B cell (primary cell): ENCODE measurements around the gene ARHGDIB. TPM values are rescaled to one million over a fixed set of nuclear protein-coding genes. Genes with fewer than 3 reads are reported as not detected.
A peak's percentile ranks its signal among the peaks of the same experiment; 100 is the strongest.

Source experiments
- ATAC-seq: fragments of 200-7000 bp; cut with Tn5 transposase; one replicate; pipeline ENCODE4 v1.10.0; 2021; ENCODE audit warnings: low read depth, mild to moderate bottlenecking, moderate number of reproducible peaks, moderate library complexity
- CTCF ChIA-PET: fragments of 350-600 bp; sonication (Branson Sonifier 250); formaldehyde crosslinking; loops from one replicate; lab custom pipeline; 2021; ENCODE audit warnings: antibody characterized with exemption, inconsistent platforms; lab: Charles Lee
- POLR2A ChIA-PET: fragments of 350-600 bp; sonication (Branson Sonifier 250); formaldehyde crosslinking; loops from one replicate; lab custom pipeline; 2021; ENCODE audit warnings: antibody characterized with exemption; lab: Charles Lee
- DNase-seq: peaks from one replicate; pipeline ENCODE4 v3.0.0; 2013
- H2AFZ ChIP-seq: 2 replicates; pipeline ENCODE4 v1.6.1; 2012; ENCODE audit warnings: mild to moderate bottlenecking, low read depth, low read length; ENCODE audit not compliant: insufficient read depth, poor library complexity, severe bottlenecking
- H3K27ac ChIP-seq, 2 donors: 1 replicate in 1 of 2; 2 replicates in 1 of 2; pipeline ENCODE4 v1.5.1; 2012 to 2013; ENCODE audit warnings: low read length in 2 of 2, mild to moderate bottlenecking in 2 of 2, moderate library complexity in 1 of 2
- H3K27me3 ChIP-seq, 4 experiments: fragments of 200-600 bp in 1 of 4; sonication (generic) in 1 of 4; replicated peaks in 1 of 4; 1 replicate in 2 of 4; 2 replicates in 2 of 4; pipeline versions ENCODE4 v1.6.1 to v1.7.0; 2013 to 2016; ENCODE audit warnings: low read length in 3 of 4, mild to moderate bottlenecking in 2 of 4, mixed read lengths in 1 of 4, moderate library complexity in 1 of 4; ENCODE audit not compliant: insufficient read depth in 4 of 4, control insufficient read depth in 3 of 4; ENCODE audit errors: control extremely low read depth in 1 of 4
- H3K36me3 ChIP-seq, 2 experiments: replicated peaks in 1 of 2; 1 replicate in 1 of 2; 2 replicates in 1 of 2; pipeline versions ENCODE4 v1.6.1 to v1.7.1; 2013; ENCODE audit warnings: low read length in 1 of 2; ENCODE audit not compliant: insufficient read depth in 2 of 2, control insufficient read depth in 1 of 2; ENCODE audit errors: control extremely low read depth in 1 of 2, extremely low read depth in 1 of 2
- H3K4me1 ChIP-seq, 2 donors: fragments of 200-600 bp in 1 of 2; sonication (generic) in 1 of 2; 1 replicate in 1 of 2; 2 replicates in 1 of 2; pipeline versions ENCODE4 v1.5.1 to v1.6.1; 2013 to 2017; ENCODE audit warnings: low read length in 2 of 2; ENCODE audit not compliant: control insufficient read depth in 2 of 2, insufficient read depth in 2 of 2
- H3K4me2 ChIP-seq: replicated peaks from 2 replicates; pipeline ENCODE3; 2012; ENCODE audit warnings: mild to moderate bottlenecking, low read depth, low read length; ENCODE audit not compliant: poor library complexity, severe bottlenecking
- H3K4me3 ChIP-seq, 5 experiments: fragments of 200-600 bp in 1 of 5; sonication (generic) in 1 of 5; 1 replicate in 3 of 5; 2 replicates in 2 of 5; pipeline versions ENCODE4 v1.5.1 to v1.7.0; 2011 to 2016; ENCODE audit warnings: low read length in 4 of 5, mild to moderate bottlenecking in 4 of 5, low read depth in 2 of 5, control low read depth in 1 of 5, moderate library complexity in 1 of 5; ENCODE audit not compliant: insufficient read depth in 1 of 5; ENCODE audit errors: control extremely low read depth in 1 of 5, extremely low read depth in 1 of 5
- H3K79me2 ChIP-seq: fragments of 200-600 bp; sonication (generic); one replicate; pipeline ENCODE4 v1.6.0; 2016; ENCODE audit warnings: low read length; ENCODE audit not compliant: control insufficient read depth, insufficient read depth
- H3K9ac ChIP-seq: fragments of 200-600 bp; sonication (generic); 2 replicates; pipeline ENCODE4 v1.6.1; 2017; ENCODE audit warnings: mild to moderate bottlenecking, low read length, moderate library complexity
- H3K9me3 ChIP-seq, 3 donors: one replicate each; pipeline versions ENCODE4 v1.6.1 to v1.7.1; 2013; ENCODE audit warnings: low read length in 2 of 3; ENCODE audit not compliant: control insufficient read depth in 2 of 3, insufficient read depth in 1 of 3; ENCODE audit errors: control extremely low read depth in 1 of 3
- H4K20me1 ChIP-seq: 2 replicates; pipeline ENCODE4 v1.6.0; 2012; ENCODE audit warnings: mild to moderate bottlenecking, low read length; ENCODE audit not compliant: insufficient read depth, control insufficient read depth, poor library complexity, severe bottlenecking
- H3K27ac Mint-ChIP-seq: one replicate; pipeline ENCODE4 v1.8.0; 2021; ENCODE audit warnings: mixed read lengths
- H3K27me3 Mint-ChIP-seq: one replicate; pipeline ENCODE4 v1.8.0; 2021; ENCODE audit warnings: mixed read lengths
- H3K4me1 Mint-ChIP-seq: one replicate; pipeline ENCODE4 v1.8.0; 2021; ENCODE audit warnings: mixed read lengths
- H3K4me3 Mint-ChIP-seq: one replicate; pipeline ENCODE4 v1.8.0; 2021; ENCODE audit warnings: mixed read lengths
- H3K9me3 Mint-ChIP-seq: one replicate; pipeline ENCODE4 v1.8.0; 2022; ENCODE audit warnings: mixed read lengths; ENCODE audit not compliant: insufficient read depth
- CTCF ChIP-seq: fragments of 200-600 bp; IDR thresholded peaks from one replicate; pipeline ENCODE4 v1.8.0; 2022; ENCODE audit warnings: antibody characterized with exemption, mild to moderate bottlenecking
- EZH2 ChIP-seq: IDR thresholded peaks from 2 replicates; pipeline ENCODE4 v1.6.1; 2012; ENCODE audit warnings: borderline replicate concordance, low read depth, mild to moderate bottlenecking, moderate library complexity, low read length; ENCODE audit not compliant: insufficient read depth, poor library complexity, severe bottlenecking
- WGBS: methylation state at CpG from one replicate; pipeline ENCODE4 v1.1.5; 2013; ENCODE audit warnings: missing lambda C conversion rate; ENCODE audit not compliant: insufficient coverage; 5-methylcytosine and 5-hydroxymethylcytosine counted together
- intact Hi-C: fragments of 100-400 bp; cut with micrococcal nuclease; formaldehyde crosslinking; loops from one replicate; pipeline ENCODE4 v1.10.0; 2022
- polyA plus RNA-seq: library from polyadenylated mRNA; depleted of rRNA; stranded (reverse); fragments of >200 nt; gene quantifications from 2 replicates; pipeline ENCODE4 v1.2.3, GENCODE V29; 2012
- total RNA-seq, 2 donors: library from RNA; stranded (reverse); fragments of 120-200 nt in 1 of 2; gene quantifications; 1 replicate in 1 of 2; 2 replicates in 1 of 2; pipeline versions ENCODE4 v1.2.3 to v1.2.4, GENCODE V29; 2013 to 2022

The ARHGDIB gene
- total and polyA plus RNA-seq, 2 donors (not counting 1 experiment from before 2014, with no cell fraction given) = 514 to 826 TPM

DNA sequence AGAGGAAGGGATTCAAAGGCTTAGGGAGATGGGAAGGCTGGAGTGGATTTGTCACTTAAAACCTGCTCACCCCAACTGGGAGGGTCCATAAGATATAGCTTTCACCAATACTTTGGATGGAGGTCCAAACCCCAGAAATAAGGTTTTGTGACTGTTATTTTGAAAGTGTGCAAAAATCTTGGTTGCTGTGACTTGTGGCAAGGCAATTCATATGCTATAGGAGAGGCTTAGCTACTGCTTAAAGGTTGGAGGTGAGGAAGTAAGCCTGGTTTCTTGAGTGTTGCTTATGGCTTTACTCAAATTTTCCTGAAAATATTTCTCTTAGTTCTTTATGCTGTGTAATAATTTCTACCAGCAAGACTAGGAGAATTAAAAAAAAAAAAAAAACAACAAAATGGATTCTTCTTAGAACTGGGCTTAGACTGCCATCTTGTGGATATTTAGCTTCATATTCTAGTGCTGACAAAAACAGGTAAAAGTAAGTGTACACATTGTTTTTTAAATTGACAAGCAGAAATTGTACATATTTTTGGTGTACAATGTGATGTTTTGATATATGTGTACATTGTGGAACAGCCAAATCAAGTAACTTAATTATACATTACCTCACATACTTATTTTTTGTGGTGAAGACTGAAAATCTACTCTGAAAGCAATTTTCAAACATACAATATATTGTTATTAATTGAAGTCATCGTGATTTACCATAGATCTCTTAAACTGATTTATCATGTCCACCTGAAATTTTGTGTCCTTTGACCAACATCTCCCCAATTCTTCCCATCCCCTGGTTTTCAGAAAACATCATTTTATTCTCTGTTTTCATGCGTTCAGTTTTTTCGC, 34.4 kb upstream of the ARHGDIB start:
- POLR2A ChIA-PET = interaction anchor here (0.8 to 1.1 kb wide), 2 partner anchors 34 to 41 kb away, joined by 3 read pairs; no protein-coding TSS in a partner anchor
- peak overlapping the region; percentile 38 for H3K27ac Mint-ChIP-seq
- Histone ChIP-seq H3K4me1 (peaks cover 34 to 36% of the 10 kb centered on the region in 2 donors), H3K4me3 (no peak overlapping the region), H3K9me3 (peaks cover 0 to 5% (median 0%) of the 10 kb centered on the region in 3 donors), H3K9ac (no peak overlapping the region), H3K79me2 (peaks cover 30% of the 10 kb centered on the region), H2AFZ (peak overlapping the region; percentile 18), H3K36me3 (no peaks in the 10 kb centered on the region), H4K20me1 (no peaks in the 10 kb centered on the region), H3K27me3 (peaks cover 0 to 4% (median 1%) of the 10 kb centered on the region in 4 experiments), H3K4me2 (no peak overlapping the region), H3K27ac (no peak overlapping the region)
- intact Hi-C loops = loop anchor here (1.0 to 10.0 kb wide), 9 partner anchors 47 to 757 kb away; a partner anchor contains a TSS
- DNase-seq = peak; percentile 79
- H3K4me1 Mint-ChIP-seq = peaks cover 39% of the 10 kb centered on the region
- ATAC-seq = peak; percentile 45
- H3K4me3 Mint-ChIP-seq = no peak overlapping the region
- TF ChIP-seq CTCF = peak; percentile 83
- no peak for TF ChIP-seq EZH2
- H3K27me3 Mint-ChIP-seq = peaks cover 5% of the 10 kb centered on the region
- CTCF ChIA-PET = interaction anchor here (0.6 to 6.0 kb wide), 57 partner anchors 10 to 914 kb away, joined by 3 to 192 read pairs (median 4); partner anchors contain the start of genes ARHGDIB, ART4, ERP27 and RERG
- no CpG with 5 or more reads among the region's 3 CpGs for WGBS
- H3K9me3 Mint-ChIP-seq = peaks cover 3% of the 10 kb centered on the region
